Measurements from ENCODE around the gene RASA2.

DNA sequence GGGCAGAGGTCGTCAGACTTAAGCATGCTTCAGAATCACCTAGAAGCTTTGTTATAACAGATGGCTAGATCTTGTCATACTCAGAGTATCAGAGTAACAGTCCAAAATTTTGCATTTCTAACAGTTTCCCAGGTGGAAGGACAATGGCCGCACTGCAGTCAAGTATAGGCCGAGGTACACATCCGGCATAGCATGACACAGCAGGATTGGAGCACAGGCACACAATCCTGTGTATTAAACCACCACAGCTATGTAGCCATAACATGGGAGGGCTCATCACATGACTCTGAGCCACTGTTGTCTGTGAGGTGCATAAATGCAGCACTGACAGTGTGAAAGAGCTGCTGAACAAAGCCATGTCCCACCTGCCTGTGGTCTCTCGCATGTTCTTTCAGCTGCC, 165.5 kb downstream of the RASA2 start:
- no peak for TF ChIP-seq CTCF (IDR thresholded peaks at IDR 0.05)
- TF ChIP-seq POLR2A (IDR thresholded peaks at IDR 0.05): no peak
